SKM-1 (cell line): ENCODE data around the gene TAF11L13.

Experiments
- DNase-seq: peaks from one replicate; lab custom pipeline; 2025; ENCODE audit not compliant: unreplicated experiment; lab: John Stamatoyannopoulos, UW

The TAF11L13 gene

DNA sequence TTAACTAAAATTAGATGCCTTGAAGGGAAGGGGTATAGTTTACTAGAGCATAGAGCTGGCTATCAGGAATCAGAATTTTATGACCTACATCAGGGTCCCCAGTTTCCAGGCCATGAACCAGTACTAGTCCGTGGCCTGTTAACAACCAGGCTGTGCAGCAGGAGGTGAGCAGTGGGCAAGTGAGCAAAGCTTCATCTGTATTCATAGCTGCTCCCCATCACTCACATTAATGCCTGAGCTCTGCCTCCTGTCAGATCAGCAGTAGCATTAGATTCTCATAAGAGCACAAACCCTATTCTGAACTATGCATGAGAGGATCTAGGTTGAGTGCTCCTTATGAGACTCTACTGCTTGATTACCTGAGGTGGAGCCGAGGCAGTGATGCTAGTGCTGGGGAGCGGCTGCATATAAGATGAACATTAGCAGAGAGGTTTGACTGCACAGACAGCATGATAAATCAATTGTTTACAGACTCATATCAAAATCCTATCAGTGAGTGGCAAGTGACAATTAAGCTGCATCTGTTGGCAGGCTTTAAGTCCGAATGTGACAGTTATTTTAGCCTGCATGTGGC is 47.0 kb downstream of the TAF11L13 start:
- no peak for DNase-seq

DNA sequence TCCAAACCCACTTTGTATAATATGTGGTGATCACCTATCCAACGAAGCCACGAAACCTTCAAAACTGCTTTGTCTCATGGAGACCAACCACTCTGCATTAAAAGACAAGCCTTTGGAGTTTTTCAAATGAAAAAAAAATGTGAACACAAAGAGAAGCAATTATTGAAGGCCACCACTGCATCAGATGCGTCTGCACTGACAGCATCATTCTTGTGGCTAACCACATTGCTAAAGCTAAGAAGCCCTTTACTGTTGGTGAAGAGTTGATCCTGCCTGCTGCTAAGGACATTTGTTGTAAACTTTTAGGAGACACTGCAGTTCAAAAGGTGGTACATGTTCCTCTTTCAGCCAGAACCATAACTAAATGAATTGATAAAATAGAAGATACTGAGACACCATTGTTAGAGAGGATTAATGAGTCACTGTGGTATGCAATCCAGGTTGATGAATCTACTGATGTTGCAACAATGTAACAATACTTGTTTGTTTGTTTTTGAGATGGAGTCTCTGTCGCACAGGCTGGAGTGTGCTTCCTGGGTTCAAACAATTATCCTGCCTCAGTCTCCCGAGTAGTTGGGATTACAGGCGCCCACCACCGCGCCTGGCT is 47.8 kb downstream of the TAF11L13 start:
- DNase-seq, result no peak

DNA sequence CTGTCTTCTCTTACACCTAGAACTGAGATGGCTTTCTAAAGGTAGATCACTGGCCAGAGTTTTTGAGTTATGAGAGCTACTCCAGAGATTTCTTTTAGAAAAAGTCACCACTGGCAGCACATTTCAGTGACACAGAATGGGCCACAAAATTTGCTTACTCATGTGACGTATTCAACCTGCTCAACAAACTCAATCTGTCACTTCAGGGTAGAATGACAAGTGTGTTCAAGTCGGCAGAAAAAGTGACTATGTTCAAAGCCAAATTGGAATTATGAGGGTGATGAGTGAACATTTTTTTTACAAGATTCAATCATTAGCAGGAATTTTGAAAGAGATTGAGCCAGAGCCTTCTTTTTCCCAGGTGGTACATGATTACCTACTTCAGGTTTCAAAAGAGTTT is 48.8 kb downstream of the TAF11L13 start:
- DNase-seq, result no peak
